ENCODE data around the gene RBMS1. TPM values are rescaled to one million over a fixed set of nuclear protein-coding genes. Genes with fewer than 3 reads are reported as not detected.

Gene RBMS1
- total RNA-seq, 1 experiment from 2014 or later: 91.9 TPM

DNA sequence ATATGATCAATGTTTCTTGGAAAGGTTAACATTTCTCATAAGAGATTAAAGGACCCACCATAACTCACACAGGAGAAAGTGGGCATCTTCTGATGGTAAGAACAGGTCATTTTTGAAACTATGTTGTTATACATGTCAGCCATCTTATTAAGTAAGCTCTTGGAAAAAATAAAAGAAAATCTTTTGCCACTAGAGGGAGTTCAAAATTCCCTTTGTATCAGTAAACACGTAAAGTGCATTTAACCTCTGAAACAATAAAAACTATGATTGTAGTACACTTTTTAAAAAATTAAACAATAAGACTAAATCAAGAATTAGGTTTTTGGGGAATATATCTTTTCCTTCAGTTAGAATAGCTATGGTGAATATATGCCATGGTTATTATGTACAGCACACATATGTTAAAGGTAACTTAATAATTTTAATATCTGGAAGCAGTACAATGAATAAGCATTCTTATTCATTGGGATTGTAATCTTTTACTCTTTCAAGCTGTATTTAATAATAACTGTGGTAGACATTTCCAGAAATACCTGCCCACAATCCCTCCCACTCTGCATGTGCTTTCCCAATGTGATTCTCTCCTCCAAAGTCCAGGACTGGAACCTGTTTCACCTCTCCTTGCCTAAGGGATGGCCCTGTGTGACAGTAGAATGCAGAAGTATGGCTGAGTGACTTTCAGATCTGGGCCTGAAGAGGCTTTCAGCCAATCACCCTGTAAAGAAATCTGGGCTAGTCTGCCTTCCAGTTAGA lies 64.2 kb downstream of the RBMS1 start:
- Mint-ChIP-seq H3K27me3 (ENCODE audit: insufficient read depth, unreplicated experiment) (no peaks in the 10 kb centered on the region), H3K9me3 (ENCODE audit: unreplicated experiment) (no peaks in the 10 kb centered on the region), H3K27ac (ENCODE audit: unreplicated experiment) (no peak overlapping the region), H3K4me3 (ENCODE audit: unreplicated experiment) (no peak overlapping the region), H3K4me1 (ENCODE audit: low read depth, unreplicated experiment) (peaks cover 17% of the 10 kb centered on the region), H3K36me3 (ENCODE audit: insufficient read depth, unreplicated experiment) (peaks cover 5% of the 10 kb centered on the region)
- CTCF ChIA-PET: interaction anchor here (0.9 to 1.0 kb wide), 2 partner anchors 490 to 540 kb away, joined by 3 to 6 read pairs; no protein-coding TSS in a partner anchor
- no peaks in the 10 kb centered on the region for H3K9me3 ChIP-seq
- peak in 1 of 2 experiments; percentile 18 for DNase-seq
- H3K27me3 ChIP-seq (replicated peaks; ENCODE audit: control insufficient read depth, insufficient read depth, low read length): no peaks in the 10 kb centered on the region
- no TSS peak for BruUV-seq (replicated peaks)
- peaks cover 16% of the 10 kb centered on the region for H3K4me1 ChIP-seq
- H3K4me3 ChIP-seq (ENCODE audit: low read depth, low read length): no peak overlapping the region
- intact Hi-C loops (cut with micrococcal nuclease; ENCODE audit: unreplicated experiment): loop anchor here (1.0 to 5.0 kb wide), 3 partner anchors 63 to 541 kb away; partner anchors contain the start of gene RBMS1
- POLR2A ChIA-PET: interaction anchor here (0.6 kb wide), 1 partner anchor 43 kb away, joined by 3 read pairs; no protein-coding TSS in a partner anchor
- H3K36me3 ChIP-seq (ENCODE audit: control insufficient read depth, insufficient read depth, low read length): peaks cover 2% of the 10 kb centered on the region; the same call in 1 of the 2 replicates
- peak; percentile 43 to 48 for TF ChIP-seq CTCF (IDR thresholded peaks at IDR 0.05; ENCODE audit: insufficient read depth in 1 of 2, low read depth in 1 of 2, low read length in 1 of 2, severe bottlenecking in 1 of 2, unreplicated experiment in 1 of 2)

DNA sequence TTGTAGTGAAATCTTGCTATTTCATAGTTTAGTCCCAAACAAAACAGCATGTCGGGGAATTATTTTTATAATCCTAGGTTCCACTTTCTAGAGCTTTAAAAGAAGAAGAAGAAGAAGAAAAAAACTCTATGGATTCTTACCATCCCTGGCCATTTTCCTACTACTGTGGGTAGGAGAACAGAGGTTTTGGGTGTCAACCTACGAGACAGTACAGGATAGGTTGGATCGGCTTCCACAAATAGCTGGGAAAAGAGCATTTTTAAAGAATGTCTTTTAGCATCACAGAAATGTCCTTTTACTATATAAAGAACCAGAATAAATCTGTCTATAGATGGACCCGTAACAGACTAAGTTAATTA lies 65.2 kb downstream of the RBMS1 start:
- H3K4me3 ChIP-seq (ENCODE audit: low read depth, low read length): no peak overlapping the region
- CTCF ChIA-PET: no interaction called here
- Mint-ChIP-seq H3K27me3 (ENCODE audit: insufficient read depth, unreplicated experiment) (no peaks in the 10 kb centered on the region), H3K4me3 (ENCODE audit: unreplicated experiment) (no peak overlapping the region), H3K4me1 (ENCODE audit: low read depth, unreplicated experiment) (peaks cover 10% of the 10 kb centered on the region), H3K36me3 (ENCODE audit: insufficient read depth, unreplicated experiment) (no peaks in the 10 kb centered on the region), H3K27ac (ENCODE audit: unreplicated experiment) (no peak overlapping the region), H3K9me3 (ENCODE audit: unreplicated experiment) (peaks cover 4% of the 10 kb centered on the region)
- H3K4me1 ChIP-seq: peaks cover 9% of the 10 kb centered on the region
- TF ChIP-seq CTCF (IDR thresholded peaks at IDR 0.05; ENCODE audit: insufficient read depth in 1 of 2, low read depth in 1 of 2, low read length in 1 of 2, severe bottlenecking in 1 of 2, unreplicated experiment in 1 of 2): no peak
- POLR2A ChIA-PET: no interaction called here
- peaks cover 2% of the 10 kb centered on the region; the same call in 1 of the 2 replicates for H3K36me3 ChIP-seq (ENCODE audit: control insufficient read depth, insufficient read depth, low read length)
- no peaks in the 10 kb centered on the region for H3K27me3 ChIP-seq (replicated peaks; ENCODE audit: control insufficient read depth, insufficient read depth, low read length)
- H3K9me3 ChIP-seq: no peaks in the 10 kb centered on the region
- no TSS peak for BruUV-seq (replicated peaks)
- intact Hi-C loops (cut with micrococcal nuclease; ENCODE audit: unreplicated experiment): loop anchor here (2.0 to 5.0 kb wide), 2 partner anchors 64 to 489 kb away; partner anchors contain the start of gene RBMS1
- no peak for DNase-seq

DNA sequence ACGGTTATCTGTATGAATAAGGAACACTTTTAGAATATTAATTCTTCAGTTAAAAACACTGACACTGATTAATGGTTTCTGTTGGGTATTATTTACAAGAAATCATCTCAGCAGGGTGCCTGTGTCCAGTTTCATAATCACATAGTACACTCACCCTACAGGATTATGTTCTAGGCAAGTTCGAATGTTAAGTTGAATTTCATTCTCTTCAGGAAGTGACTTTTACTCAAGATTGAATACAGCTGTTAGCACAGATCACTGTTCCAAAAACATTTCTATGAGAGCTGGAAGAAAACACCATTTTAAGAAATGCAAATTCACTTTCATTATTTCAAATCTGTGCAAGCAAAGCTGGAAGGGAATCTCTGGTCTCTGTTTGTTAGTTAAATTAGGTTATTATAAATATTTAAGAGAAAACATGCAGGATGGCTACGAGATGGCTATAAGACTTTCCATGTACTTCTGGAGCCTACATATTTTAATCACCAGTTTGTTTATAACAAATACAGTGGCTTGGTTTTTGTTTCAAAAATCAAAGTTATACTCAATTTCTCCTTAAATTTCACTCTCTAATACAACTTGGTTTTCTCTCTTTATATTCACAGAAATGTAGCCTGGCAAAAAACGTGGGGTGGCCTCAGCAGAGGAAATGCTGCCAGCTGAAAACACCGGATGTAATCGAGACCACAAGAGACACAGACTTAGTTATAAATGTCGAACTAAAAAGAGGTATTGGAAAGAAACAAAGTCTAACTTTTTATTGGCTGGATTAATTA lies 65.8 kb downstream of the RBMS1 start:
- Mint-ChIP-seq H3K27me3 (ENCODE audit: insufficient read depth, unreplicated experiment) (no peaks in the 10 kb centered on the region), H3K4me3 (ENCODE audit: unreplicated experiment) (no peak overlapping the region), H3K27ac (ENCODE audit: unreplicated experiment) (no peak overlapping the region), H3K4me1 (ENCODE audit: low read depth, unreplicated experiment) (peaks cover 10% of the 10 kb centered on the region), H3K9me3 (ENCODE audit: unreplicated experiment) (peaks cover 10% of the 10 kb centered on the region), H3K36me3 (ENCODE audit: insufficient read depth, unreplicated experiment) (no peaks in the 10 kb centered on the region)
- TF ChIP-seq CTCF (IDR thresholded peaks at IDR 0.05; ENCODE audit: insufficient read depth in 1 of 2, low read depth in 1 of 2, low read length in 1 of 2, severe bottlenecking in 1 of 2, unreplicated experiment in 1 of 2): no peak
- Histone ChIP-seq H3K27me3 (replicated peaks; ENCODE audit: control insufficient read depth, insufficient read depth, low read length) (no peaks in the 10 kb centered on the region), H3K4me3 (ENCODE audit: low read depth, low read length) (no peak overlapping the region), H3K9me3 (no peaks in the 10 kb centered on the region), H3K4me1 (peaks cover 6% of the 10 kb centered on the region), H3K36me3 (ENCODE audit: control insufficient read depth, insufficient read depth, low read length) (peaks cover 2% of the 10 kb centered on the region; the same call in 1 of the 2 replicates)
- DNase-seq: no peak
- intact Hi-C loops (cut with micrococcal nuclease; ENCODE audit: unreplicated experiment): loop anchor here (2.0 to 5.0 kb wide), 2 partner anchors 65 to 489 kb away; partner anchors contain the start of gene RBMS1
- POLR2A ChIA-PET: no interaction called here
- no TSS peak for BruUV-seq (replicated peaks)
- CTCF ChIA-PET: no interaction called here
